ENCODE results near the gene MGLL. TPM values are rescaled to one million over a fixed set of nuclear protein-coding genes. Genes with fewer than 3 reads are reported as not detected.

Gene MGLL
- total and polyA plus RNA-seq, 4 donors: 25.5 to 48.6 (median 37.9) TPM

- no peak overlapping the region for H3K4me3 ChIP-seq (ENCODE audit: low read depth, low read length)
- no peaks in the 10 kb centered on the region for H3K9me3 ChIP-seq (ENCODE audit: control insufficient read depth, insufficient read depth, low read length)
- WGBS (ENCODE audit: insufficient coverage): 93% methylated on average over 21 of the region's 21 CpGs
- H3K27me3 ChIP-seq (ENCODE audit: control insufficient read depth, insufficient read depth, low read length): peaks cover 2% of the 10 kb centered on the region
- H3K4me1 ChIP-seq (ENCODE audit: control insufficient read depth, insufficient read depth, low read length): peaks cover 62% of the 10 kb centered on the region
- no peak overlapping the region for H3K27ac ChIP-seq (ENCODE audit: low read depth, low read length)
- peaks cover 50% of the 10 kb centered on the region for H3K36me3 ChIP-seq (ENCODE audit: control insufficient read depth, insufficient read depth, low read length)
- no peak for DNase-seq (ENCODE audit: low read depth in 4 of 6, low spot score in 6 of 6)
Measured at GRCh38 chr3:127692501-127693335, 129.6 kb downstream of the MGLL start.

GRCh38 chr3:127691974-127692373 is 130.3 kb downstream of the MGLL start:
- Histone ChIP-seq H3K4me1 (ENCODE audit: control insufficient read depth, insufficient read depth, low read length) (peaks cover 55% of the 10 kb centered on the region), H3K27me3 (ENCODE audit: control insufficient read depth, insufficient read depth, low read length) (peaks cover 2% of the 10 kb centered on the region), H3K9me3 (ENCODE audit: control insufficient read depth, insufficient read depth, low read length) (no peaks in the 10 kb centered on the region), H3K27ac (ENCODE audit: low read depth, low read length) (no peak overlapping the region), H3K4me3 (ENCODE audit: low read depth, low read length) (no peak overlapping the region), H3K36me3 (ENCODE audit: control insufficient read depth, insufficient read depth, low read length) (peaks cover 48% of the 10 kb centered on the region)
- DNase-seq (ENCODE audit: low read depth in 4 of 6, low spot score in 6 of 6): no peak
- WGBS (ENCODE audit: insufficient coverage): 79% methylated on average over 6 of the region's 6 CpGs

GRCh38 chr3:127691489-127691888 is 130.8 kb downstream of the MGLL start:
- H3K36me3 ChIP-seq (ENCODE audit: control insufficient read depth, insufficient read depth, low read length): peaks cover 48% of the 10 kb centered on the region
- peak overlapping the region; percentile 69 for H3K27ac ChIP-seq (ENCODE audit: low read depth, low read length)
- 86% methylated on average over 8 of the region's 8 CpGs for WGBS (ENCODE audit: insufficient coverage)
- no peak for DNase-seq (ENCODE audit: low read depth in 4 of 6, low spot score in 6 of 6)
- H3K9me3 ChIP-seq (ENCODE audit: control insufficient read depth, insufficient read depth, low read length): no peaks in the 10 kb centered on the region
- H3K4me1 ChIP-seq (ENCODE audit: control insufficient read depth, insufficient read depth, low read length): peaks cover 50% of the 10 kb centered on the region
- H3K27me3 ChIP-seq (ENCODE audit: control insufficient read depth, insufficient read depth, low read length): peaks cover 2% of the 10 kb centered on the region
- H3K4me3 ChIP-seq (ENCODE audit: low read depth, low read length): no peak overlapping the region

- peaks cover 48% of the 10 kb centered on the region for H3K36me3 ChIP-seq (ENCODE audit: control insufficient read depth, insufficient read depth, low read length)
- H3K27me3 ChIP-seq (ENCODE audit: control insufficient read depth, insufficient read depth, low read length): peaks cover 2% of the 10 kb centered on the region
- H3K27ac ChIP-seq (ENCODE audit: low read depth, low read length): peak overlapping the region; percentile 69
- H3K9me3 ChIP-seq (ENCODE audit: control insufficient read depth, insufficient read depth, low read length): no peaks in the 10 kb centered on the region
- WGBS (ENCODE audit: insufficient coverage): 100% methylated on average over 3 of the region's 4 CpGs
- peaks cover 45% of the 10 kb centered on the region for H3K4me1 ChIP-seq (ENCODE audit: control insufficient read depth, insufficient read depth, low read length)
- no peak overlapping the region for H3K4me3 ChIP-seq (ENCODE audit: low read depth, low read length)
- peak in 1 of 6 donors; percentile 36 for DNase-seq (ENCODE audit: low read depth in 4 of 6, low spot score in 6 of 6)
Measured at GRCh38 chr3:127690823-127691452, 131.4 kb downstream of the MGLL start.

- 56% methylated on average over 4 of the region's 4 CpGs for WGBS (ENCODE audit: insufficient coverage)
- H3K4me1 ChIP-seq (ENCODE audit: control insufficient read depth, insufficient read depth, low read length): peaks cover 43% of the 10 kb centered on the region
- DNase-seq (ENCODE audit: low read depth in 4 of 6, low spot score in 6 of 6): peak in 1 of 6 donors; percentile 62
- peaks cover 2% of the 10 kb centered on the region for H3K27me3 ChIP-seq (ENCODE audit: control insufficient read depth, insufficient read depth, low read length)
- no peak overlapping the region for H3K4me3 ChIP-seq (ENCODE audit: low read depth, low read length)
- H3K36me3 ChIP-seq (ENCODE audit: control insufficient read depth, insufficient read depth, low read length): peaks cover 46% of the 10 kb centered on the region
- no peaks in the 10 kb centered on the region for H3K9me3 ChIP-seq (ENCODE audit: control insufficient read depth, insufficient read depth, low read length)
- peak overlapping the region; percentile 69 for H3K27ac ChIP-seq (ENCODE audit: low read depth, low read length)
Measured at GRCh38 chr3:127690106-127690505, 132.2 kb downstream of the MGLL start.

- Histone ChIP-seq H3K4me3 (ENCODE audit: low read depth, low read length) (no peak overlapping the region), H3K27ac (ENCODE audit: low read depth, low read length) (peak overlapping the region; percentile 10), H3K4me1 (ENCODE audit: control insufficient read depth, insufficient read depth, low read length) (peaks cover 40% of the 10 kb centered on the region), H3K27me3 (ENCODE audit: control insufficient read depth, insufficient read depth, low read length) (peaks cover 2% of the 10 kb centered on the region), H3K9me3 (ENCODE audit: control insufficient read depth, insufficient read depth, low read length) (no peaks in the 10 kb centered on the region), H3K36me3 (ENCODE audit: control insufficient read depth, insufficient read depth, low read length) (peaks cover 41% of the 10 kb centered on the region)
- WGBS (ENCODE audit: insufficient coverage): 93% methylated on average over 14 of the region's 19 CpGs
- DNase-seq (ENCODE audit: low read depth in 4 of 6, low spot score in 6 of 6): no peak
Measured at GRCh38 chr3:127689266-127689860, 133.0 kb downstream of the MGLL start.

- Histone ChIP-seq H3K27me3 (ENCODE audit: control insufficient read depth, insufficient read depth, low read length) (peaks cover 2% of the 10 kb centered on the region), H3K36me3 (ENCODE audit: control insufficient read depth, insufficient read depth, low read length) (peaks cover 41% of the 10 kb centered on the region), H3K4me3 (ENCODE audit: low read depth, low read length) (no peak overlapping the region), H3K4me1 (ENCODE audit: control insufficient read depth, insufficient read depth, low read length) (peaks cover 41% of the 10 kb centered on the region), H3K9me3 (ENCODE audit: control insufficient read depth, insufficient read depth, low read length) (no peaks in the 10 kb centered on the region), H3K27ac (ENCODE audit: low read depth, low read length) (no peak overlapping the region)
- WGBS (ENCODE audit: insufficient coverage): 54% methylated on average over 19 of the region's 20 CpGs
- DNase-seq (ENCODE audit: low read depth in 4 of 6, low spot score in 6 of 6): peak in 2 of 6 donors; percentile 83 to 90
Measured at GRCh38 chr3:127688416-127689265, 133.7 kb downstream of the MGLL start.

- whole genome bisulfite sequencing (ENCODE audit: insufficient coverage): 53% methylated on average over 2 of the region's 2 CpGs
- no peak for DNase-seq (ENCODE audit: low read depth in 4 of 6, low spot score in 6 of 6)
- H3K4me1 ChIP-seq (ENCODE audit: control insufficient read depth, insufficient read depth, low read length): peaks cover 44% of the 10 kb centered on the region
- peaks cover 37% of the 10 kb centered on the region for H3K36me3 ChIP-seq (ENCODE audit: control insufficient read depth, insufficient read depth, low read length)
- no peaks in the 10 kb centered on the region for H3K9me3 ChIP-seq (ENCODE audit: control insufficient read depth, insufficient read depth, low read length)
- no peak overlapping the region for H3K27ac ChIP-seq (ENCODE audit: low read depth, low read length)
- no peak overlapping the region for H3K4me3 ChIP-seq (ENCODE audit: low read depth, low read length)
- peaks cover 2% of the 10 kb centered on the region for H3K27me3 ChIP-seq (ENCODE audit: control insufficient read depth, insufficient read depth, low read length)
Measured at GRCh38 chr3:127688022-127688415, 134.3 kb downstream of the MGLL start.

- peaks cover 44% of the 10 kb centered on the region for H3K4me1 ChIP-seq (ENCODE audit: control insufficient read depth, insufficient read depth, low read length)
- peaks cover 2% of the 10 kb centered on the region for H3K27me3 ChIP-seq (ENCODE audit: control insufficient read depth, insufficient read depth, low read length)
- H3K9me3 ChIP-seq (ENCODE audit: control insufficient read depth, insufficient read depth, low read length): no peaks in the 10 kb centered on the region
- no peak overlapping the region for H3K27ac ChIP-seq (ENCODE audit: low read depth, low read length)
- H3K36me3 ChIP-seq (ENCODE audit: control insufficient read depth, insufficient read depth, low read length): peaks cover 29% of the 10 kb centered on the region
- 92% methylated on average over 2 of the region's 2 CpGs for WGBS (ENCODE audit: insufficient coverage)
- no peak overlapping the region for H3K4me3 ChIP-seq (ENCODE audit: low read depth, low read length)
- DNase-seq (ENCODE audit: low read depth in 4 of 6, low spot score in 6 of 6): no peak
Measured at GRCh38 chr3:127687228-127687737, 135.0 kb downstream of the MGLL start.

Data from spinal cord (tissue), 10 donors.